COLO668 (cell line): Measurements from ENCODE around the gene VGLL4.

Source experiments
- DNase-seq: peaks from one replicate; lab custom pipeline; 2025; ENCODE audit not compliant: unreplicated experiment; lab: John Stamatoyannopoulos, UW

Gene VGLL4

DNA sequence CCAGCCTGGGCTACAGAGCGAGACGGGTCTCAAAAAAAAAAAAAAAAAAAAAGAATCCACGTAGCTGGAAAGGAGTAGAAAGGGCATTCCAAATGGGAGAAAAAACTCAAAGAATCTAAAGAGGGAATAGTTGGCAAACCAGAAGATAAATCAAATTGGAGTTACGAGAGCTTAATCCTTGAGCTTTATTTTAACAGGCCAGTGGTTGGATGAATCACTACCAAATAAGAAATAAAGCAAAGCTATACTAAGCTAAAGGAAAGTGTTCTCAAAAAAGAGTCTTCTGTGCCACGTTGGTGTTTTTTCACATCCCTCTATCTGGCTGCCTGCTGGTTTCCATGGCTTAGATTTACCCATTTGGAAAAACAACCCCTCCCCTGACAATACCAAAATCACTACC is 14.0 kb downstream of the VGLL4 start:
- no peak for DNase-seq

DNA sequence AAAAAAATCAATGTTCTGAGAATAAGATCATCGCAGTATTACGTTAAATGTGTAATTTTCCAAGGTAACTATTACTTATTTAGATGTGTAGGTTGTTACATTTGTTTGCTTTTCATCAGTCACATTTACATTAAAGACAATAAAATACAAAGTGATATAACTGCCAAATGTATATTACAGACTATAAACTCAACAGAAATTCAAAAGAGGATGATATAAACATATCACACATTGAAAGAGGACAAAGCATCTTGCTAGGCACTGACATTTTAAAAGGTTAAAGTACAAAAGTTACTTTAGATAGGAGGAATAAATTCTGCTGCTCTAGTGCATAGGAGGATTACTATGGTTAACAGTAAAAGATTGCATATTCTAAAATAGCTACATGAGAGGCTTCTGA is 16.1 kb downstream of the VGLL4 start:
- DNase-seq: no peak

DNA sequence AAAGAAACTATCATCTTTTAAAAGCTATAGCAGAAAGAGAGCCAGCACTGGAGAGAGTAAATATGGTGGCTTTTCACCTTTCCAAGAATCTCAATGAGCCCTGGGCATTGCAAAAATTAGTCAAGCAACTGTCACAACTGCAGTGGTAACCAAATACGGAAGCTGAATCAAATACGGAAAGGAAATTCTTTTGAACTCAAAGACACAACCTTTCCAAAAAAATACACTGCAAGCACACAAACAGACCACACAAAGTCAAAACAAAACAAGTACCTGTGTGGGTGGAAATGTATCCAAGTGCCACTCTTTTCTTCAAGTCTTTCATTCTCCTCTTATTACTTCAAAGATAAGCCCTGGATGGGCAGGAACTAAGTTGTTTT is 17.6 kb downstream of the VGLL4 start:
- no peak for DNase-seq

- DNase-seq: no peak
These were observed 18.2 kb downstream of the VGLL4 start for GRCh38 chr3:11625376-11626083.

GRCh38 chr3:11624704-11625375 is 18.9 kb downstream of the VGLL4 start:
- no peak for DNase-seq

GRCh38 chr3:11624161-11624560 is 19.6 kb downstream of the VGLL4 start:
- no peak for DNase-seq

DNA sequence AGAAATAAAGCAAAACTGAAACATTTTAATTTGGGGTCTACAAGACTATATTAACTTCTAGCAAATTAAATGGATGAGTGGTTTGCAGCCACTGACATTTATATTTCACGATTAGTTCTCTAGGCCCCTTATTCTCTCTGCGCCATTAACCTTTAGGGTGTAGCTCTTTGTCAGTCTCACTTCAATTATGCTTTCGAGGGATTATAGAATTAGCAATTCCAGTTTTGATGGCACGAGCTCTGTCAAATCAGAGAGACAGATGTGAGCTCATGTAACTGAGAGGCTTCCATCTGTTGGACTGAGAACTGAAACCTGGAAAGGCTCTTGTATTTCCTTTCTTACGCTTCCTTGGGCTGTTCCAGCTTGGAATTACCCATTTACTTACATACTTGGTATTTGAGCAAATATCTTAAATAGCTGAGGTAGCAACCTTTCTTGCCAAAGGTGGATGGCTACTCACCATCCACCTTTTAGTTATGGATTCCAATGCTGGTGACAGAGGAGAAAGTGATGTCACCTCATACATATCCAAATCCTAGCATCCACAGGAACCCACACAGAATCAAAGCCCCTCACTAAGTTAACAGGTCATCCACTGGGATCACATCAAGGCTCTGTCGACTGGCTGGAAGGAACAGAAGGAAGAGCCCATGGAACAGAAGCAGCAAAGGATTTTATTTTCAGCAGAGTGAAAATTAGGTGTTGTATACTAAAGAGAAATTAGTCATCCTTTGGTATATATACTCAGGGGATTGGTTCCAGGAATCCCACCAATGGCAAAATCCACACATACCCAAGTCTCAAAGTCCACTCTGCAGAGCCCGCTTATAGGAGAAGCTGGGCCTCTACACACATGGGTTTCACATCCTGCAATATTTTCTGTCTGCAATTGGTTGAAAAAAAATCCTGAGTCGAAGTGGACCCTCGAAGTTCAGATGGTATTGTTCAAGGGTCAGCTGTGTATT is 20.8 kb downstream of the VGLL4 start:
- DNase-seq: no peak

DNA sequence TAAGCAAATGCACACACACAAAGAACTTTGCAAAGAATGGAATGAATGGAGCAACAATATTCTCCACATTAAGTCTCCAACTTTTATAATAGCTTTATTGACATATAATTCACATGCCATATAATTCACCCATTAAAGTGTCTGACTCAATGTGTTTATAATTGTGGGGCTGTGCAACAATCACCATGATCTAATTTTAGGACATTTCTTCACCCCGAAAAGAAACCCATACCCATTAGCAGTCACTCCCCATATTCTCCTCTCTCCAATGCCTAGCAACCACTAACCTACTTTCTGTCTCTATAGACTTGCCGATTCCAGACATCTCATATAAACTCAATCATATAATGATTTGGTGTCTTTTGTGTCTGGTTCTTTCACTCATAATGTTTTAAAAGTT is 22.6 kb downstream of the VGLL4 start:
- no peak for DNase-seq

GRCh38 chr3:11619946-11620652 is 23.6 kb downstream of the VGLL4 start:
- DNase-seq: no peak

DNA sequence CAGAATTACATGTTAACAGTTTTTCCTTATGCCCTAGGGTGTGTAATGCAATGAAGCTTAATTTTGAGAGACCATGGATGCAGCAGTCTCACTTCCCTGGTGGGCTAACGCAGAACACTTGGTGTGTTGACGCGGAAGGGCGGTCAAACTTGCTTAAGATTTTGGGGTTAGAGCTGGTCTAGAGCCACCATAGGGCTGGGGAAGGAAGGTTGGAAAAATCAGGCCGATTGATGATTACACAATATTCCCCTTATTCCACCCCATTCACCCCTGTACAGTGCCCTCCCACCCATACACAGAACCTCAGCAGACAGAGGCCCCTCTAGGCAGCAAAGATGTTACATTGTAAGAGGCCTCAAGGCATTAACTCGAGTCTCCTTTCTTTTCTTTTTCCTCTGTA is 24.3 kb downstream of the VGLL4 start:
- no peak for DNase-seq

DNA sequence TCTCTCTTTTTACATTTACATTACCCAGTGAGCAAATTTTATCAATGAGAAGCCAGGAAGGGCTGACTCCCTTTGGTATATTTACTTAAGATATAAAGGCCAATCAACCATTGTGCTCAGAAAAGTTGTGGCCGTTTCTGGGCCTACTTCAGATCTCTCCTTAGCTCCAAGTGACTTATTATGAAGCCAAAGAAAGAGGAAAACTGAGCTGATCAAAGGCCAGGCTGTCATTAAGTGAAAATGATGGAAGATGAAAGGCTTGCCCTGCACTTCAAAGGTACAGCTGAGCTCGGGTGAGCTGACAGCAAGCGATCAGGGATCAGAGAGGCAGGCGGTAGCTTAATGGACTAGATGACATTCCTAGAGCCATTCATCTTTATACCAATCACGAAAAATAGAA is 24.8 kb downstream of the VGLL4 start:
- DNase-seq: no peak

- no peak for DNase-seq
These were observed 27.2 kb downstream of the VGLL4 start for GRCh38 chr3:11616551-11616950.

DNA sequence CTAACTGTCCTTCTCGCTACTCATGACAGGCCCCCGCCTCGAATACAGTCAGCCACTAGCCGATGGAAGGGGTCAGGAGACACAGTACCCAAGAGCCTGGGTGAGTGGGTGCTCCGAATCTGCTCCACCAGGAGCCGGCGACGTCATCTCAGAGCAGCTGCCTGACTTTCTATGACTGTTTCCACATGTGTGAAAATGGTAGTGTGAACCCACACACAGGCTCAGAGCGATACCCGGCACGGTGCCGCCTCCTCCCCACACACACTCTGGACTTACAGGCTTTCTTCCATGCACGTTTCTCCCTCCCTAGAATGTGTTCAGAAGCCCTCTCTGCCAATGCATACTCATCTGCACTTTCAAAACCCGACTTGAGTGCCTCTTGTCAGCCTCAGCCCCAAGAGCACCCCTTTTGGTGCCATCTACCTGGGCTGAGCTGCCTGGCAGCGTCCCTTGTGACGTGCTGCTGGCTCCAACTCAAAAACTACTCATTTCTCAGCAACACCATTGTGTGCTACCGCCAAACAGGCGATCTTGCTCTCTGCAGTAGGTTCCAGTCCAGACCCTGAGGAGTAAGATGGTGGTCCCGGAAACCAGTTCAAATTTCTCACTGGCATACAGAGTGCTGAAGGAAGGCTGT is 29.7 kb downstream of the VGLL4 start:
- DNase-seq: no peak

GRCh38 chr3:11613319-11613718 is 30.4 kb downstream of the VGLL4 start:
- no peak for DNase-seq

DNA sequence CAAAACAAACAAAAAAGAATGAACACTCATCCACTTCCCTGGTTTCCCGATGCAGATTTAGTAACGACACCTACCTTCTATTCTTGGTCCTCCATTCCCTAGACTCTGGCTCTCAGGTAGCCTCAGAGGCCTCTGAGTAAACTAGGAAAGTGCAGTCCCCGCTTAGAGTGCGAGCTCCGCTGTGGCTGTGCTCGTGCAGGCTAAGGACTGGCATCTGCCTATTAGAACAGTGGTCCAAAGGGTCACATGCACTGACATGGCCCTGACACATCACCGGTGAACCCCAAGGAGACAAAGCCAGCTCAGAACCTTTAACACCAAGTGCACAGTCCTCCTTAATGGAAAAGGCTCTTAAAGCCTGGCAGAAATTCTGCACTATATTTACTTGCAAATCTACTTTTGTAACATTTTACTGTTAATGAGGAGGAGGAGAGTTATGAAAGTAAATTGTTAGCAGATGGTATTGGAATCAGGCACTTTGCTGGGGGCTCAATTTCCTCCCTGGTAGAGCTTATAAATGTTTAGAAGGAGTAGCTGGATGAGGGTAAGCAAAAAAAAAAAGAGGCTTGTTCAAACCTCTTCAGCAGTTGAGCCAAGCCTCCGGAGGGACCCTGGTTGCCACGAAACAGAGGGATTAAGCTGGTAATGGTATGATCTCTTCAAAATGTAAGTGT is 31.1 kb downstream of the VGLL4 start:
- no peak for DNase-seq

- DNase-seq: no peak
These were observed 32.3 kb downstream of the VGLL4 start for GRCh38 chr3:11611341-11611799.

GRCh38 chr3:11610700-11611275 is 32.9 kb downstream of the VGLL4 start:
- DNase-seq: no peak

GRCh38 chr3:11610044-11610671 is 33.6 kb downstream of the VGLL4 start:
- DNase-seq: no peak

DNA sequence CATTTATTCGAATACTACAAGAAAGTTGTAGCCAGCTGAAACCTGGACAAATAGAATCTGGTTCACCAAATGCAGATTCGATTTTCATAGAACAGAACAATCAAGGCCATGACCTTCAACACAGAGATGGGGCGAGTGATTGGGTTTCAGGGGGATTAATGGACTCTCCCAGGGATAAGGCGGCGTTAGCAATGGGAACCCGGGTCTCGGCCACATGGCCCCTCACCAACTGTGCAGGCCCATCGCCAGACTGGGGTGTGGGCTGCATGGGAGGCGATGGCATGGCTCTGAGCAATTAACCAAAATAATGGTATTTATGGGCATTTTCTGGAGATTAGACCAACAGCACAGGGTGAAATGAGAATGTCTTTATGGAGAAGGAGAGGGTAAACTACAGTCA is 34.2 kb downstream of the VGLL4 start:
- DNase-seq: no peak
